HPDE6-E6E7 (cell line): ENCODE data around the gene SDE2.
"Not testable (repeated sequence)": the region's sequence is repeated elsewhere in the genome, so short reads cannot be mapped to it uniquely, and the experiment has no call there.

Experiments
- DNase-seq: peaks from one replicate; pipeline ENCODE4 v3.0.0; 2011; ENCODE audit warnings: missing footprints; ENCODE audit errors: extremely low spot score

SDE2 gene

DNA sequence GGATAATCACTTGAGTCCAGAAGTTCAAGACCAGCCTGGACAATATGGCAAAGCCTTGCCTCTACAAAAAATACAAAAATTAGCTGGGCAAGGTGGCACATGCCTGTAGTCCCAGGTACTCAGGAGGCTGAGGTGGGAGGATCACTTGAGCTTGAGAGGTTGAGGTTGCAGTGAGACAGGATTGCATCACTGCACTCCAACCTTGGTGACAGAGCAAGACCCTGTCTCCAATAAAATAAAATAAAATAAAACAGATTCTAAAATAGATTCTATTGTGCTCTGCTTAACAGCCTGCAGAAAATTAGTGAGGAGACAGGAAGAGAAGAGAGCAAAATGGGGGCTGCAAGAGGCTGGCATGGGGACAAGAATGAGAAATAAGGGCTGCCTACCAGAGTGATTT is 7.5 kb upstream of the SDE2 start:
- DNase-seq: no peak

DNA sequence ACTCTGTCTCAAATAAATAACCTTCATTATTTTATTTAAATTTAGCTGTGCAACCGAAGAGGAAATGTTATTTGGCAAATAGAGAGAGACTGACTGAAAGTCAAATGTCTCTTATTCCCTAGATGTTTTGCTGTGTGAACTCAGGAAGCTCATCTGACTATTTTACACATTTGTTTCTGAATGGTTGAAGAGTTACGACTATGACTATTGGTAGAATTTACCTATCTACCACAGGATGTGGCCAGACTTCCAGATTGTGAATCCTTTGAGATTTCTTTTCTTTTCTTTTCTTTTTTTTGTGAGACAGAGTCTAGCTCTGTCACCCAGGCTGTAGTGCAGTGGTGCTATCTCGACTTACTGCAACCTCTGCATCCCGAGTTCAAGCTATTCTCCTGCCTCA is 5.3 kb upstream of the SDE2 start:
- no peak for DNase-seq

- no peak for DNase-seq
Observed at GRCh38 chr1:226003502-226004170, 4.5 kb upstream of the SDE2 start.

DNA sequence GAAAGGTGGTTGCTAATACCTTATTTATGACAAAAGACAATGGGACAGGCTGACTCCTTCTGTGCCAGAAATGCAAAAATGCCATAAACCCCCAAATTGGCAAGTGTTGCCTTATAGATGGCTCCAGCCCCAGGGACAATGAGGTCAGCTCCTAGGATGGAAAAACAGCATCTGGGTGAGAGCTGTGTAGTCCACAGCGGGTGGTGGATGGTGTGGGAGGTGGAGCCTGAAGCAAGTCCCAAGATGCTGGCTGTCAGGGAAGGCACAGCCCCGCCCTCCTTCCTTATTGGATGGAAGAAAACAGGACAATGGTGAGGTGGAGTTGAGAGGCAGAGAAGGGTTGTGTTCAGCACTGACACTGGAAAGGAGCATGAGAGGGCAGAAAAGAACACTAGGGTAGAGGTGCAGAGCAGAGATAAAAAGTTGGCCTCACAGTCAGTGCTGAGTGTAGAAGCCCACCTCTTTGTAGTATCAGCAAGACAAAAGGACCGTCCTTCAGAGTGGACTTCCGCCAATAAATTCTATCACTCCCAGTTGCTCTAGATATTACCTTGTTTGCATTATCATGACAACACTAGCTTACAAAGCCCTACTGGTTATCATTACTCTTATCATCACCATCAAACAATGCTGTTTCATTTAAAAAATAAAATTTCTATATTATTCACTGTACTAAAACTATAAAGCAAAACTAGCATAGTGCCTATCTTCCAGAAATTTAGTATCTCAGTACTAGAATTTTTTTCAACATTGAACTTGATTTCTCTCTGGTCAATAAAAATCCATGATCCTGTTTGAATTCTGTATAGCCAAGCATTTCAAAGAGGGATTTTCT is 3.7 kb upstream of the SDE2 start:
- no peak for DNase-seq

DNA sequence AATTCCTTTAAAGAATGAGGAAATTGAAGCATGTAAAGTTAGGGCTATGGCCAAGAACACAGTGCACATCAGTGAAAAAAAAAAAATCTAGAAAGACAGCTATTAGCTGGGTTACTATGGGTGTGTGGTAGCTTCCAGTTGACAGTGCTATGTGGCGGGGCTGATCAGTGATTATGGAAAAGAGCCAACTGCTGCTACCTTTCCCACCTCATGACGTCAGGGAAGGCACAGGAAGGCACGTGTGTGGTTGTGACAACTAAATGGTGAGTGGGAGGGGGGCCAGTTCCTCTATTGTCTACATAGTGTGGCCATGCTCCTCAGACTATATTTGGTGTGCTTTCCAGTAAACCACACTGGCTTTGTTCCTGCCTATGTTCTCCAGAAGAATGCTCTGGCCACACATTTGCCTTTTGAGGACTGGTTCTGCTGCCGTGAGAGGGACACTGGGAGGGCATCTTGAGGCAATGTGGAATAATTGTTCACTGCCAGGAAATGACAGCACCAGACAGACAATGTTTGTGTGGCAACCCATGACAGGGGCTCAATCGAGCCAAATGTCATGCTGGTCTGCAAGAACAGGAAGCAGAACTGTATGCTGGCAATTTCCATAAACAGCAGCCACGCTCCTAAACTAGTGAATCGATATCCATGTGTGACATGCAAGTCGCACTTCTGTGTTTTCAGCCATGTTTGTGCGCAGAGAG is 3.0 kb upstream of the SDE2 start:
- DNase-seq: no peak

DNA sequence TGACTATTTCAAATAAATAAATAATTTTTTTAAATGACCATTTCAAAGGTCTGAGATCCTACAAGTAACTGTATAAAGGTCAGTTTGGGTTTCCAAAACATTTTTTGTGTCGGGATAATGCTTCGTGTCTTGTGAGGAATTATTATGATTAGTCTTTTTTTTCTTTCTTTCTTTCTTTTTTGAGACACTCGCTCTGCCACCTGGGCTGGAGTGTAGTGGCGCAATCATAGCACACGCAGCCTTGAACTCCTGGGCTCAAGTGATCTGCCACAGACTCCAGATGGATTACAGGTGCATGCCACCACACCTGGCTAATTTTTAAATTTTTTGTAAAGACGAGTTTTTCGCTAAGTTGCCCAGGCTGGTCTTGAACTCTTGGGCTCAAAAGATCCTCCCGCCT is 1.9 kb upstream of the SDE2 start:
- no peak for DNase-seq

GRCh38 chr1:226000493-226001081 is 1.4 kb upstream of the SDE2 start:
- DNase-seq: not testable (repeated sequence)

DNA sequence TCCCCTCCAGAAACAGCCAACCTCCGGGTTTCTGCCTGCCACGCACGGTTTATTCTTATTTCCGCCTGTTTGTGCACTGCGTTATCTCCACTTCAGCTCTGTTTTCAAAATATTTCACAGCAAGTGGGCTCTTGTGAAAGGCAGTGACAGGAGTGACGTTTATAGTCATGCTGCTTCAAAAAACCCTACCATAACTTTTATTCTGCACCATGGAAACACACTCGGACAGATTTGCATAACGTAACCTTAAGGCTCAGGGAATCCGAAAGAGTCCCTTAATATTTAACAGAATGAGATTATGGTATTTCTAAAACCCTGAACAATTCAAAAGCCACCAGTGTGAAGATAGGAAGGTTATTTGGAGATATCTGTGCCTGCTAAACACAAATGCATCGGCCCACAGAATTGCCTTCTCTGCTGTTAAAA is 782 bp upstream of the SDE2 start:
- DNase-seq: no peak

- DNase-seq: no peak
Observed at GRCh38 chr1:225998560-225999226, 450 bp downstream of the SDE2 start.

GRCh38 chr1:225996946-225997545 is 2.1 kb downstream of the SDE2 start:
- no peak for DNase-seq

DNA sequence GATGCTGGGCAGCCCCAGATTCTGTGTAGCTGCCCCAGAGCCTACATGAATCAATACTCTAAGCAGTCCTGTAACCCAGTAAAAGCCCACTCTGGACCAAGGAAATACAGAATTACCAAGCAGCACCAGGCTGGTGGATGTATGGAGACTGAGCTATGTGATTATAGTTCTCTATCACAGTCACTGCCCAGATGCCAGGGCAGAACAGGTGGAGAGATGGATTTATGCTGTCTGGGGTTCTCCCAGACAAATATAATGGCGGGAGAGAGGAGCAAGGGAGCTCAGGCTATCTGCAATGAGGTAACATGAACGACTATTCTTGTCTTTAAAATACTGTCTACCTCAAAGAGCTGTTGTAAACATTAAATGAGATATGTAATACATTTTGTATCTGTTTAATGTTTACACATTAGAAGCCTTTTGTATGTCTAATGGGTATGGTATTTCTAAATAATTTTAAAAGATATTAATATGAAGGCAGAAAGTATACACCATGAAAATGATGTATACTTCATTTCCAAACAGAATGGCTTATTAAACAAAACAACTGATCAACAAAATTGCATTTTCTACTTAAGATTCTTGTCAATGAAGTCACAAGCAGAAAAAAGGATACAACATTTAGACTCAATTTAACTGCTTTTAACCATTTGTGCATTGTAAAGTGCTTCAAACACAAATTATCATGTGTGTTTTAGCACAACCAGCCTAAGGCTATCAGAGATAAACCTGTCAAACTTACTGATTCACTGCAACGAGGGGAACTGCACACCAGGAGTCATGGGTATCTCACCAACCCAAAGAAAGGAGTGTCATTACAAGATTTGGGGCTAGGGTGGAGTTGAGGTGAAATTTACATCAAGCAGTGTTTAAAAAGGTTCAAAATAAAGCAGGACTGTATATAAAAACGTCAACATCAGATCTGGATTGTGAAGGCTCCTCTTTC is 3.0 kb downstream of the SDE2 start:
- no peak for DNase-seq

DNA sequence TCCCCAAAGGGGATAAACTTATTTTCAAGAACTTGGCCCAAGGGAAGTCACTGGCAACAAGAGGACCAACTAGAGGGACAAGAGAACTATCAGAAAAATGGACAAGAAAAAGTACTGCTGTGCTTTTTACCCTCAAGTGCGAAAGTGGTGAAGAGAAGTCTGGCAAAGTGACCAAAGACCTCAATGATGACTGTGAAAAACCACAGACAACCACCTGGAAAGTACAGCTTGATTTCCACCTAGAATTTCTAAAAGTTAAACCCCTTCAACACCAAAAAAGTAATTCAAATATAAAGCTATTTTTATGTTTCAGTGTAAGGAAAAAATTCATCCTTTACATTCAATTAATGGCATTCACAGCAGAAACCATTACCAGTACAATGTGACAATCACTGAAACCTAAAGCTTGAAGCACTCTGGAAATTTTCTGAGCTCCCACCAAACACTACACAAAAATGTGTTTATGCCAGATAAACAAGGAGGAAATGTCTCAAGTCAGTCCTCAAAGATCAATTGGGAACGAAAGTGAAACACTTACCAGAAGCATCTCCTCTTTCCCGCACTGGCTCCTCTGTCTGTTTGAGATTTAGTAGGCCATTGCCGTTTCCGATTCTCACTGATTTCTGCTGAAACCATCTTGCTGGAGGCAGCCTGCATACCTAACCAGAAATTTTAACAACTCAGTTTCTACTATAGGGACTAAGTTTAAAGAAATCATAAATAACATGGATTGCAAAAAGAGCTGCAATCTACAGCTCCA is 8.3 kb downstream of the SDE2 start:
- no peak for DNase-seq

- DNase-seq: no peak
Observed at GRCh38 chr1:225987491-225988316, 11.4 kb downstream of the SDE2 start.

DNA sequence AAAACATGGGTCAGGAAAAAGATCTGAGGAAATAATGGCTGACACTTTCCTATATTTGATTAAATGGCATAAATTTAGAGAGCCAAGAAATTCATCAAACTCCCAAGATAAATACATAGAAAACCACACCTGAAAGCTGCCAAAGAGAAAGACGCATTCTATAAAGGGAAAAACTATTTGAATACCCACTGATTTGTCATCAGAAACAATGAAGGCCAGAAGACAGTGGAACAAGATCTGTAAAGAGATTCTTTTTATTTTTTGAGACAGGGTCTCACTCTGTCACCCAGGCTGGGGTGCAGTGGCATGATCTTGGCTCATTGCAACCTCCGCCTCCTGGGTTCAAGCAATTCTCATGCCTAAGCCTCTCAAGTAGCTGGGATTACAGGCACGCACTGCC is 17.4 kb downstream of the SDE2 start:
- no peak for DNase-seq

- DNase-seq: no peak
Observed at GRCh38 chr1:225980005-225980836, 18.9 kb downstream of the SDE2 start.

DNA sequence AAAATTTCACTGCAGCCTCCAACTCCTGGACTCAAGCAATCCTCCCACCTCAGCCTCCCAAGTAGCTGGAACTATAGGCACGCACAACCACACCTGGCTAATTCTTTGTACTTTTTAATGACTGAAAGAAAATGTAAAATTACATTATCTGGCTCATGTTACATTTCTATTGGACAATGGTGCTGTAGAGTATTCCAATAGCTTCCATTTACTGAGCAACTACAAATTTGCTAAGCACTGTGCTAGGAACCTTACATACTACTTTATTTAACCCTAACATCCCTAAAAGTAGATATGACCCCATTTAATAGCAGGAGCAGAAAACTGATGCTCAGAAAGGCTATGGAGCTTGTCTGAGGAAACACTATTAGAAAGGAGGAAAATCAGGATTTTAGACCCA is 19.7 kb downstream of the SDE2 start:
- no peak for DNase-seq

GRCh38 chr1:225977937-225978748 is 21.0 kb downstream of the SDE2 start:
- no peak for DNase-seq
